GM19240 (cell line): ENCODE results near the gene IL13RA1.
"Not testable (repeated sequence)": the region's sequence is repeated elsewhere in the genome, so short reads cannot be mapped to it uniquely, and the experiment has no call there.

Source experiments
- DNase-seq: peaks from one replicate; pipeline ENCODE4 v3.0.0; 2011; ENCODE audit warnings: low spot score; ENCODE audit not compliant: insufficient read length

Gene IL13RA1

DNA sequence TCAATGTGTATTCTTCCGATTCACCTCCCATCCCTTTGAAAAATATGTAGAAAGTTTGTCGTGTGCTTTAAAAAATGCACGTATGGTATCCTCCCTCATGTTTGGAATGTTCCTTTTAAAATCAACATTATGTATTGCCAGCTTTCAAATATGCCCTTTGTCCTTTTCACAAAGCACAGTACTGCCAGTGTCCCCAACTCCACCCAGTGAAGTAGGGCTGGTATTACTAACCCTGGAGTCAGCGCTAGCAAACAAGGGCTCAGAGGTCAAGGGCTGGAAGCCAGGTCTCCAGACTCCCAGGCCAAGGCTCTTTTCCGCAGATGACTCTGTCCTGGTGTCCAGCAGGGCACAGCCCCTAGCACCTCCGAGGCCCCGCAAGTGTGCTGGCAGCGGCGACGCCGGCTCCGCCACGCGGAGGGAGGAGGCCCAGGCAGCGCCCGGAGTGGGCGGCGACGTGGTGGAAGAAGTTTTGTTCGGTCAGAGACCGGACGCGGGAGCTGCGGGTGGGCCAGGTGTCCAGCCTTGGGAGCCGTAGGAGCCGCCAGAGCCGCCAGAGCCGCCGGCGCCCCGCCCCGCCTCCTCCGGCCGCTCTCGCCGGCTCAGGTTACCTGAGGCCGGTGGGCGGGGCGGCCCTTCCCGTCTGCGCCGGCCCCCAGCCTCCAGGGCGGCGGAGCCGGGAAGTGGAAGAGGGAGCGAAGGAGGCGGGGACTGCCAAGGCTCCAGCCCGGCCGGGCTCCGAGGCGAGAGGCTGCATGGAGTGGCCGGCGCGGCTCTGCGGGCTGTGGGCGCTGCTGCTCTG lies at the start of gene IL13RA1:
TSS of gene IL13RA1 (plus strand) at position 720 of the 799 bp plus-strand sequence. CDS start at position 753, 33 bp downstream.
- DNase-seq, result no peak

- no peak for DNase-seq
Observed at GRCh38 chrX:118679290-118679689, 48.1 kb upstream of the IL13RA1 start.

- DNase-seq, result no peak
Observed at GRCh38 chrX:118682258-118683014, 45.0 kb upstream of the IL13RA1 start.

DNA sequence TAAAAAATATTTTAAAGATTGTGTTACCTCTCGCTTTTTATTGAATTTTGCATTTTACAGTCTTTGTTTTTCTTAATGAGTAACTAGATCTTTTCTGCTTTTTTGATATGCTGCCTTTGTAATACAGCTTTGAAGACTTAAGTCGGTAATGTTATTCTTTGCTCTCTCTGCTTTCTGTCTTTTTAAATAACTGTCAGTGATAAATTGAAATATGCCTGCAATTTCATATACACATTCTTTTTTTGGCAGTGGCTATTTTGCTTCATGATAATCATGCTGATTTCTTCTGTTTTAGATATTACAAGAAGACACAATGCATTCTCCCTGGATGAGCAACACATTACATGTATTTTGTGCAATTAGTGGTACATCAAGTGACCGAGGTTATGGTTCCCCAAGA lies 42.0 kb upstream of the IL13RA1 start:
- DNase-seq, result no peak

DNA sequence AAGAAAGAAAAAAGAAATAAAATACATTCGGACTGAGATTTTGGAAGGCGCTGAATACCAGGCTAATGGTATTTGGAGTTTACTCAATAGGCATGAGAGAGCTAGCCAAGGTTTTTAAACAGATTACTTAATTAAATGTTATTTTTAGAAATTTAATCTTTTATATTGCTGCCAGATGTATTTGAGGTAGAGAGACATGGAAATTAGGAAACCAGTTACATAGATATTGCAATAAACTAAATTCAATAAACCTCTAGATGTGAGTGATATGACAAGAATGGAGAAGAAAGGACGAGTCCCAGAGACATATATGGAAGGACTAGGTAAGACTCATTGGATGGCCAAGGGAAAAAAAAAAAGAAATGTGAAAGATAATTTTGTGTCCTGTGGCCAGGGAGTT lies 38.5 kb upstream of the IL13RA1 start:
- no peak for DNase-seq

DNA sequence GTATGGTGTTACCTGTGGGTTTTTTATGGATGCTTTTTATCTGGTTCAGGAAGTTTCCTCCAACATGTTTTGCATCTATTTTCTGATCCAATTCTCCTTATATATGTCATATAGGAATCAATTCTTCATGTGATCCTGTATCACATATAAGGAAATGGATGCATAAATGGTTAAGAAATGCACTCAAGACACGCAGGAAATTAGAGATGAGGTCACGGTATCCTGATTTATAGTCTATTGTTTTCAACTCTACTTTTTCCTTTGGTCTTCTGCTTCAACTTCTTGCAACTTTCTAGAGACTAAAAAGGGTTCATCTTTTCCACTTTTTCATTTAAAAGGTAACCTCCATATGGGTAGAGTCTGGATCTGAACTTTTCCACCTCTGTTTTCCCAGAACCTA lies 33.6 kb upstream of the IL13RA1 start:
- no peak for DNase-seq

DNA sequence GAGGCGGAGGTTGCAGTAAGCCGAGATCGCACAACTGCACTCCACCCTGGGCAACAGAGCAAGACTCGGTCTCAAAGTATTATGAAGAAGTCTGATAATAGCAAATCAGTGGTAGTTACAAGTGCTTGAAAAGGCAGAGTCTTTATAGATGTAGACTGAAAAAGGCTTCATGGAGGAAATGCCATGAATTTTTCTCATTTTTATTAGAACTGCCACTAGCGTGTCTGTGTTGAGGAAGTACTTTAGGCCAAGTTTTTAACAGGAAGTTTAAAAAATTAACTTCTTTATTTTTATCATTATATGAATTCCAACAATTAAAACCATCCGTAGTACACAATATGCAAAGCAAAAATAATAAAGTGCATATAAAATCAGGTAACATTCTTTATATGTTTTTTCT lies 32.8 kb upstream of the IL13RA1 start:
- DNase-seq, result no peak

GRCh38 chrX:118698516-118699170 lies 28.8 kb upstream of the IL13RA1 start:
- no peak for DNase-seq

- DNase-seq, result no peak
Observed at GRCh38 chrX:118702741-118703140, 24.7 kb upstream of the IL13RA1 start.

GRCh38 chrX:118706681-118707080 lies 20.7 kb upstream of the IL13RA1 start:
- DNase-seq, result no peak

DNA sequence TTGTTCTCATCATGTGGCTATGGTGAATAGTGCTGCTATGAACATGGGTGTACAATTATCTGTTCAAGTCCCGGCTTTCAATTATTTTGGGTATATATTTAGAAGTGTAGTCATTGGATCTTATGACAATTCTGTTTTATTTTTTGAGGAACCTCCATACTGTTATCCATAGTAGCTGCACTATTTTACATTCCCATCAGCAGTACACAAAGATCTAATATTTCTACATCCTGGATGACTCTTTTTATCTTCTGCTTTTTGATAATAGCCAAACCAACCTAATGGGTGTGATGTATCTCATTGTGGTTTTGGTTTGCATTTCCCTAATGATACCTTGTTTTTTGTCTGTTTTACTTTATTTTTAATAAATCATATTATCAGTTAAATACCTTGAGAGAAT lies 12.9 kb upstream of the IL13RA1 start:
- DNase-seq, result no peak

DNA sequence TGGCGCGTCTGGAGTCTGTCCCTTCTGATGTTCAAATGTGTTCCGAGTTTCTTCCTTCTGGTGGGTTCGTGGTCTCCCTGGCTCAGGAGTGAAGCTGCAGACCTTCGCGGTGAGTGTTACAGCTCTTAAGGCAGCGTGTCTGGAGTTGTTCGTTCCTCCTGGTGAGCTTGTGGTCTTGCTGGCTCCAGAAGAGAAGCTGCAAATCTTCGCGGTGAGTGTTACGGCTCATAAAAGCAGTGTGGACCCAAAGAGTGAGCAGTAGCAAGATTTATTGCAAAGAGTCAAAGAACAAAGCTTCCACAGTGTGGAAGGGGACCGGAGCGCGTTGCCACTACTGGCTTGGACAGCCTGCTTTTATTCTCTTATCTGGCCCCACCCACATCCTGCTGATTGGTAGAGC lies 11.5 kb upstream of the IL13RA1 start:
- DNase-seq, result not testable (repeated sequence)

GRCh38 chrX:118716833-118717232 lies 10.6 kb upstream of the IL13RA1 start:
- not testable (repeated sequence) for DNase-seq

DNA sequence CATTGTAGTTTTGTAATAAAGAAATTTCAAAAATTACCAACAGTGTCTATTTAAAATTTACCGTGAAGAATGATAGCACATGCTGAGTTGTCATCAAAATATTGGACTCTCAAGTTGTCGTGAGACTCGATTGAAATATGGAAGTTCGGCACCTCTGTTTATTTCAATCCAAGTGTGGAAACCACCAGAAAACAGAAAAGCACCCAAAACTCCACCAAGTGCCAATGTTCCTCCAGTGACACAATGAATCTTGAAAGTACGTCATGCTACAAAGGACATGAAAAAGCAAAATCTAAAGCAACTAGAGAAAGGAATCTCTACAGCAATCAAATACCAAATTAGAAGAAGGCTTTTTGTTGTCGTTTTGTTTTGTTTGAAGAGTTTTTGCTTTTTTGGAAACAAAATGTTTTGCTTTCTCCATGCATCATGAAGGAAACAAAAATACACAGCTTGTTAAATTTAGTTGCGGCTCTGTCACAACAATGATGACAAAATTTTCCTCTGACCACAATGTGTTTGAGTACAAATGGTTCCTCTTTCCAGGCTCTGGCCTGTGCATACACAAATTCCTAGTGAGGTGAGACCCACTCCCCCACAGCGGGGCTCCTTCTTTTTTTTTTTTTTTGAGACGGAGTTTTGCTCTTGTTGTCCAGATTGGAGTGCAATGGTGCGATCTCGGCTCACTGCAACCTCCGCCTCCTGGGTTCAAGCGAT lies 9.6 kb upstream of the IL13RA1 start:
- no peak for DNase-seq

- no peak for DNase-seq
Observed at GRCh38 chrX:118718737-118719136, 8.7 kb upstream of the IL13RA1 start.

- DNase-seq, result no peak
Observed at GRCh38 chrX:118720058-118720707, 7.2 kb upstream of the IL13RA1 start.

- DNase-seq, result no peak
Observed at GRCh38 chrX:118723376-118723775, 4.0 kb upstream of the IL13RA1 start.

DNA sequence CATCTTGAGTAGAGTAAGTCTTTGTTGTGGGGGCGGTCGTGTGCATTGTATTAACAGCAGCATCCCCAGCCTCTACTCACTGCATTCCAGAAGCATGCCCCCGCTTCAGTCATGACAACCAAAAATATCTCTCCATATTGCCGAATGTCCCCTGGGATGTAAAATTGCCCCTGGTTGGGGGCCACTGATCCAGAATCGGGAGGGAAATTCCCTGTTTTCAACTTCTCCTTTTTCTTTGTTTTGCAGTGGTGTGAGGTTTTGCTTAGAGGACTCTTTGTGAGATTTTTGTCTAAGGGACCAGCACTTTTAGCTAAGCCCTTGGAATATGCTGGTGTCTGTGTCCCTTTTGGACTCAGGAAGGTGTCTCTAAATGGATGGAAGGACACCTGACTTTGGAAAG lies 3.0 kb upstream of the IL13RA1 start:
- no peak for DNase-seq

DNA sequence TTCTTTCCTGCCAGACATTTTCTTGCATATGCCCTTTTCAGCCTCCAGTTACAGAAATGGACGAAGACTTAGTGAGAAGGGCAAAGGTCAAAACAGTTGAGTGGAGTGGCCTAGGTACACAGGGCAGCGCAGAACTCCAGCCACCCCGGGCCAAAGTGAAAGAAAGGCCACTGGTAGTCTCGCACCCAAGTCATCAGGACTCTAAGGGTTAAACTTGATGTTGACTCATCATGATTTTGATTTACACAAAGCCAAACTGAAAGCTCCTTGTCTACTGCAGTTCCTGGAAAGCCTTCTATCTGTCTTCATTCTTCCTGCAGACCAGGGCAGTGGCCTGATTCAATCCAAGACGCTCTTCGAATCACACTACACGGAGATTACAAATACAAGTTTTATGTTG lies 2.6 kb upstream of the IL13RA1 start:
- no peak for DNase-seq

DNA sequence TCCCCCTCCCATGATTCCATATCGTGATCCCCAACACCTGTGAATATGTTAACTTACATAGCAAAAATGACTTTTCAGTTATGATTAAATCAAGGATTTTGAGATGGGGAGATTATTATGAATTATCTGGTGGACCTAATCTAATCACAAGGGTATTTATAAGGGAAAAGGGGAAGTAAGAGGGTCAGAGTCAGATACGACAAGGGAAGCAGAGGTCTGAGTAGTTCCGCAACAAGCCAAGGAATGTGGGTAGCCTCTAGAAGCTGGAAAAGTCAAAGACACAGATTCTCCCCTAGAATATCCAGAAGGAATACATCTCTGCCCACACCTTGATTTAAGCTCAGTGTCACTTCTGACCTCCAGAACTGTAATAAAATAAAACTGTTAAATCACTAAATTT lies 1.0 kb upstream of the IL13RA1 start:
- DNase-seq, result no peak

GRCh38 chrX:118727686-118728339 lies 407 bp downstream of the IL13RA1 start:
- DNase-seq, result no peak
